GM19438 (cell line): Measurements from ENCODE around the gene RAB27A.
"Not testable (repeated sequence)": the region's sequence is repeated elsewhere in the genome, so short reads cannot be mapped to it uniquely, and the experiment has no call there.

Source experiments
- ATAC-seq: cut with Tn5 transposase; IDR thresholded peaks from one replicate; pipeline ENCODE4 v1.9.1; 2021; ENCODE audit warnings: low read depth; ENCODE audit not compliant: unreplicated experiment

The RAB27A gene

DNA sequence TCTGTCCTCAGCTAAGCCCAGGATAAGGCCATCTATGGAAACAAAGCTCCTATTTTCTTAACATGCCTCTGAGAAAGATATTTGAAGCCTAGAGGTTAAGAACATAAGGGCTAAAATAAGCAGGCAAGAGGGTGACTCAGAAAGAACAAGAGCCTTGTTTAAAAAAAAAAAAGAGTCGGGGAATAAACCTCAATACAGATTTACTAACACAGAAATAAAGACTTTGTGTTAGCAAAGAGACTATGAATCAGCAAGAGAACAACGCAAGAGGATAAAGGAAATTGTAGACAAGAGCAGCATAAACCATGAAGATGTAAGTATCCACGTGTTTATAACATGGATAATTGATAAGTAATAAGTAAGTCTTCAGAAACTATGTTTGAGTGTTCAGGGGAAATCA, 36.0 kb downstream of the RAB27A start:
- no peak for ATAC-seq

DNA sequence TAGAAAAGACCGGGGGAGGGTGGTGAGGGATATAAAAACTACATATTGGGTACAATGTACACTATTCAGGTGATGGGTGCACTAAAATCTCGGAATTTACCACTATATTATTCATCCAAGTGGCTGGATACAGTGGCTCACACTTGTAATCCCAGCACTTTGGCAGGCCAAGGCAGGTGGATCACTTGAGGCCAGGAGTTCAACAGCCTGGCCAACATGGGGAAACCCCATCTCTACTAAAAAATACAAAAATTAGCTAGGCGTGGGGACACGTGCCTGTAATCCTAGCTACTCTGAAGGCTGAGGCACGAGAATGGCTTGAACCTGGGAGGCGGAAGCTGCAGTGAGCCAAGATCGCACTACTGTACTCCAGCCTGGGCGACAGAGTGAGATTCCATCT, 37.4 kb downstream of the RAB27A start:
- ATAC-seq: not testable (repeated sequence)

- no peak for ATAC-seq
Observed at GRCh38 chr15:55250941-55251340, 38.7 kb downstream of the RAB27A start.

DNA sequence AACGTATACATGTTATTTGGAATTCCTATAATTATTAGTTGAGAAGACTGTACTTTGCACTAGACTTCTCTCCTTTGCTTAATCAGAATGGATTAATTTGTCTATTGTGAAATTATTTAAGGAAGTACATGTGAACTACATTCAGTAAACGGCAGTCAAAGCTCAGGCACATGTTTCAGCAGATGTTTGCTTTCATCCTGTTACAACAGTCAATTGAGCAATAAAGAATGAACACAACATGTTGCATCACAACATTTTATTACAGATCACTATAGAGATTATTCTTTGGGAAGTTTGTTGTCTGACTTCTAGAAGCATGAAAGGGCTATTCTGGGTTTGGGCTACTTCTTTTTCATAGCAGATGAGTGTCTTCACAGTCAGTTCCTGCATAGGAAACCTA, 39.2 kb downstream of the RAB27A start:
- no peak for ATAC-seq

DNA sequence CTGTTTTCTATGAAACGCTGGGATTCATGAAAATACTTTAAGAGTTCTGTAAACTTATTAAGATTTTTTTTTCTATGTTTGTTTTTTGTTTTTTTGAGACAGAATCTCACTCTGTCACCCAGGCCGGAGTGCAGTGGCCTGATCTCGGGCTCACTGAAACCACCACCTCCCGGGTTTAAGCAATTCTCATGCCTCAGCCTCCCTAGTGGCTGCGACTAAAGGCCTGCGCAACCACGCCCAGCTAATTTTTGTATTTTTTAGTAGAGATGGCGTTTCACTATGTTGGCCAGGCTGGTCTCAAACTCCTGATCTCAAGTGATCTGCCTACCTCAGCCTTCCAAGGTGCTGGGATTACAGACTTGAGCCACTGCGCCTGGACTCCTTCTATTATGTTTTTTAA, 39.7 kb downstream of the RAB27A start:
- ATAC-seq: not testable (repeated sequence)

DNA sequence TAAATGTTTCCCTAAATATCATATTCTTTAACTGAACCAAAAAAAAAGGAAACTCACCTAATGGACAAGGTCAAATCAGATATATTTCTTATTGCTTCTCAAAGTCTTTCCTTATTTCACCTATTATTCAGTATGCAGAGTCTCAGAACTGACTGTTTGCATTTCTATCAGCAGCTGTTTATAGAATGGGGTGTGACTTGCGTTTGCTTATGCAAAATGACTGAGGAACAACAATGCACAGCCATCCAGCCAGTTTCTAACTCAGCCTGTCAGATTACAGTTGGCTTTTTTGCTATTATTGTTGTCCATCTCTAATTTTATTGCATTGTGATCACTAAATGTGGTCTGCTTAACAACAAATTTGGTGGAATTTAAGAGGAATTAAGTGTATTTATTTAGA, 40.7 kb downstream of the RAB27A start:
- no peak for ATAC-seq

GRCh38 chr15:55247766-55248427, 41.7 kb downstream of the RAB27A start:
- ATAC-seq: no peak

DNA sequence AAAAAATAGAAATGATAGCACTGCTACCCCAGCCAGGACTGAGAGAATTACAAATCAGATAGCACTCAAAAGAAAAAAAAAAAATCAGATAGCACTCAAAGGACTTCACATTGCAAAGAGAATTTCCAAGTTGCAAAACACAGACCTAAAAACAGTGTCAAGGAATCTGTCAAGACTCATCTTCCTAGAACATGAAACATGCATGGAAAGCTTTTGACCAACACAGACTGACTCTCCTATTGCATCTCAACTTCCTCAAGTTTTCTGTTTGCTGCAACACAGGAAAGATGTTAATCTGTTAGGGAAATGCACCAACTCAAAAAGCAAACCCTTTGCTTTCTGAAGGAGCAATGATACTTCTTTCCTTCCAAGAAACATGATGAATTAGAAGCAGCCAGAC, 42.3 kb downstream of the RAB27A start:
- no peak for ATAC-seq

GRCh38 chr15:55246567-55246966, 43.0 kb downstream of the RAB27A start:
- ATAC-seq: no peak

- ATAC-seq: no peak
Observed at GRCh38 chr15:55245059-55245458, 44.6 kb downstream of the RAB27A start.

- ATAC-seq: no peak
Observed at GRCh38 chr15:55241891-55242290, 47.7 kb downstream of the RAB27A start.

- no peak for ATAC-seq
Observed at GRCh38 chr15:55241186-55241585, 48.4 kb downstream of the RAB27A start.

DNA sequence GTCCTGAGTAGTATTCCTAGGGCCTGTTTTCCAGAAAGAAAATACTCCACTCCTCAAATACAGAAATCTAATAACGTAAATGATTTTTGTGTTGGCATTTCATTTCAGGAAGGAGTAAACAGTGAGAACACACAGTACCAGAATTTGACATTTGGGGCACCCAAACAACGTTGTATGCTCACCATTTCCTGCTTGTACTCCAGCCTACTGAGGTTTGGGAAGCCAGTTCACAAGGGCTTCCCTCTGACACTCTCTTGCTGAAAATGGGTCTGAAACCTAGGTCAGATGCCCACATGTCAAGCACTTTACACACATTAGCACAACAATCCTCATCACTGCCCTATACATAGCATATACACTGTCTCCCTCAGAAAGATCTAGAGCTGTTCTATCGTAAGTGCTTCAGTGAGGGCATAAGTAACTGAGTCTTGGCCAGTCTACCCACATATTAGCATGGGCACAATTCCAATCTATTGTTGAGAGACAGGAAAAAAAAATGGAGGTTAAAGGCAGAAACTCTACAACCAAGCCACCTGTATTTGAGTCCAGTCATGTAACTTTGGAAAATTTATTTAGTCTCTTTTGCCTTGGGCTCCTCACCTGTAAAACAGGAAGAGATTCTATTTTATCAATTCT, 49.4 kb downstream of the RAB27A start:
- no peak for ATAC-seq

DNA sequence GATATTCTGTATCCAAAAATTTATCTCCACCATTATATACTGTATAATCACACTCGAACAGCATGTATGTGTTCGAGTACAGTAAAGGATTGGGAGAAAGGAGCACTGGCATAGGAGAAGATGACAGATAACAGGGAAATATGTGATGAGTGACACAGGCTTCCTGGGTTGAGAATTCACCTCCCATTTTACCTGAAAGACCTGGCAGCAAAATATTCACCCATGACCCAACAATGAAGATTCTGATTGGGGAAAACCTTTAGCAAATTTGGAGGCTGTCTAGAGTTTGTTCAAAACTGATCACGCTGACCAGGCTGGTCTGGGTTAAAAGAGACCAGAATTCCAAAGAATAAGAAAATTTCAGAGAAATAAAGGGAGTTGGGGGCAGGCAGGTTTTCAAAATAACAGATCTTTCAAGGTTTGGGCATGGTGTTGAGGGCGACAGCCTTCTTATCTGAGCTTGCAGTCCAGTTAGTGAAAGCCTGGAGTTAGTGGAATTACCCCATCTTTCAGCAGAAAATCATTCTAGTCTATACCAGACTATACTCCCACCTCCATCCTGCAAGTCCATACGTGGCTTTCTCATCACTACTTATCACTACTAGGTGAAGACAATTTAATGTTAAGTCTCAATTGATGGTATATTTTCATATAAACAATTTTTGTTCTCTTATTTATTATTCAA, 50.0 kb downstream of the RAB27A start:
- ATAC-seq: no peak

DNA sequence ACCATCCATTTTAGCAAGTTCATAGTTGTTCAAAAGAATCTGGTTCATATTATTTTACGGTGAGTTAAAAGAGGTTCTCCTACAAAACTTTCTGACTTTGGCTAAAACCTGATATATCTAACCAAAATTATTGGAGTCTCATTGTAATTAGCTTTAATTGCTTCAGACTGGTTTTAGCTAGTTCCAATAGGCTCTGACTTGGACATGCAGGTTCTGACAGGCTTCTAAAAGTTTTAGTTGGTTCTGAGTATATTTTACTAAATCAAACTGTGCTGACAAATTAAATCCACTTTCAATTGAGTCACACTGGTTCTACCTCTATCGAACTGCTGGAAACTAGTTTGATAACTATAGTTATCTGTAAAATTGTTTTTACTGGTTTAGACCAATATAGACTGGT, 50.7 kb downstream of the RAB27A start:
- no peak for ATAC-seq

GRCh38 chr15:55237219-55238130, 52.1 kb downstream of the RAB27A start:
- ATAC-seq: no peak

- no peak for ATAC-seq
Observed at GRCh38 chr15:55235546-55236036, 54.0 kb downstream of the RAB27A start.

DNA sequence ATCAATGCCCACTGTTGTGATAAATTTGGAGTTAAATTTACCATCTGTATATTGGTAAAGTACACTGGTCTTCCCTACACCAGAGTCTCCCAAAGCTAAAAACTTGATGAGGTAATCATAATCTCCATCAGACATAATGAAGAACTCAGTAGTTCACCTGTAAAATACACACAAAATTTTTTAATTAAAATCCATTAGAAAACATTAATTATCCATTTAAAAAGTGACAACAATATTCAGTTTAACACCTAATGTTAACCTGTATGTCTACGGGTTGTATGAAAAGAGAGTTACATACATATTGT, 54.9 kb downstream of the RAB27A start:
- no peak for ATAC-seq

GRCh38 chr15:55234104-55234799, 55.4 kb downstream of the RAB27A start:
- no peak for ATAC-seq

DNA sequence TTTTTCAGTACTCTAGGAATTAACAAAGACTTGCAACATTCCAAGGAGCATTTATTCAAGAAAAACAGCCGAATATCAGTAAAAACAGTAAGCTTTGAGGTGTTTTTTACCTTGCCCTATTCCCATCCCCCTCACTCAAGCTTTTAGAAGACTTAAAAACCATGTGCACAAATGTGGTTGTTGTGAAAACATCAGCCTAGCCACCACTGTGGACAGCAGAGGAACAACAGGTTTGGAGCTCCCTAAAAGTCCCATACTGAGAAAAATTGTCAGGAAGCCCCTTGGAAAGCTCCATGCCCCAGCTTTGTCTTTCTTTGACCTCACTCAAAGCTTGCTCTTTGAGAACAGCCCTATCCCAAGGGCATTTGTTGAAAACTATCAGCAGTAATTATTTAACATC, 58.2 kb downstream of the RAB27A start:
- ATAC-seq: no peak
